NCI-H526 (cell line): Measurements from ENCODE around the gene SOX6.

Source experiments
- DNase-seq, 2 experiments: peaks; one replicate each; lab custom pipeline; 2025; lab: John Stamatoyannopoulos, UW

Gene SOX6

GRCh38 chr11:15993345-15993744 lies 363.0 kb downstream of the SOX6 start:
- no peak for DNase-seq

DNA sequence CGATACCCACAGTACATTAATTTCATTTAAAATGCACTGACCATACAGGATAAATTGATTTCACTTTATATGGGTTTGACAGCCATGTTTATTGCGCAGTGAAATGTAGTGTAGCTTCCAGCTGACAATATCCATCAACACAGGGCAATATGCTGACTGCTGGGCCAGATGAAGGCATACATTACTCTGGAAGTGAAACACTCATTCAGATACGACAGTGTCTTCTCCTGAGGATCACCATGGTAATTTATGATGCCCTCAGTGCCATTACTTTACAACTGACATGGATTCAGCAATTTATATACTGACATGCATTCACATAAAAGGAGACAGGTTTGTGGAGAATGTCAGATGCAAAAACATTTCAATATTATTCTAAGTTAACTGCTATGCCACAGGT lies 365.1 kb downstream of the SOX6 start:
- no peak for DNase-seq

- no peak for DNase-seq
Observed at GRCh38 chr11:15989685-15990084, 366.7 kb downstream of the SOX6 start.

DNA sequence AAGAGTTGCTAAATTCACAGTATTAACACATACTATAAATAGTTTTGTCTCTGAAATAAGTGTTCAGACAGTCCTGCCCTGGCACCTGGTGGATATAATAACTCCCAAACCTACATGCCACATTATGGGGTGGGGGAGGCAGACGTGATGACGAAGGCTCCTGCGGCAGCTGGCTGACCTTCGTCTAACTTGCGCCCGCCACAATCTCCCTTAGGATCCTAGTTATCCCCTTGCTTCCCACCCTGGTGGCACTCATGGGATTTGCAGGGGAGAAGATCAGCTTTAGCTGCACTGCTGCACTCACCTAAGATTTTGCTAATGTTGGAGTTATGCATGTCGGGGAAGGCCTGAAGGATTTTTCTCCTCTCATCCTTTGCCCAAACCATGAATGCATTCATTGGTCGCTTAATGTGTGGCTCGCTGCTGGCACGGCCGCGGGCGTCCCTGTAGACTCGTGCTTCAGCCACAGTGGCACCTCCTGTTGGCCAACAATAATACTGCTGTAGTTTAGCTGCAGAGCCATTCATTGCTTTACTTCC lies 367.6 kb downstream of the SOX6 start:
- no peak for DNase-seq

DNA sequence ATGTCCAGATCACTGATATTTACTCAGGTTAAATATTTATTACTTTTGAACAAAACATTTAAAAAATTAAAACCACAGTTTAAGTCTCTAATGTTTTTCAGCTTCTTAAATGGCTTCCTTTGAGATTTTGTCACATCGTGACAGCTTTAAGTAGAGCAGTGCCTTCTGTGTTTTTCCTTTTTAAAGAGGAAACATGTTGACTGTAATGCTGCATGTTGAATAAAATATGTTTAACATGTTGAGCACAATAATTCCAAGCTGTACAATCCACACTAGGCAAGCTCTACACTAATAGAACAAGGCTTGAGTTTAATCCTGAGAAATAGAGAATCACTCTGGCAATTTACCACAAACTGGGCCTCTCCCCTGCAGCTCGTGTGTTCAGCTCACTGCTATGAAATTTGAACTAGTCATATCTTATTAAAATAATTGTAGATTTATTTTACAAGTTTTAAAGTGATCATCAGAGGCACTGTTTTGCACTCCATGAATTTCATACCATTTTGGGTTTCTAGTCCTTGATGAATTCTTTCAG lies 368.3 kb downstream of the SOX6 start:
- no peak for DNase-seq

- peak; percentile 41 to 65 for DNase-seq
Observed at GRCh38 chr11:15987046-15987445, 369.3 kb downstream of the SOX6 start.

DNA sequence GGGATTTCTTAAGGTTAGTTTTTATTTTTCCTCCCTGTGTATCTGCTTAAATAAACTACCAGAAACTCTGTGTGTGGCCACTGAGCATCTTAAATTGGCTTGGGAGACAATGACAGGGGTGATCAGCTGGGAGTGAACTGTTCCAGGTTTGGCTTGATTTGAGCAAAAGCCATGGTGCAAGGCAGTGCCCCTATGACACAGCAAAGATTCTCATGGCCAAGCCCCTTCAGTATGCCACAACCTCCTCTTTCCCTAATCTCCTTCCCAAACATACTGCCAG lies 370.5 kb downstream of the SOX6 start:
- no peak for DNase-seq

GRCh38 chr11:15985127-15985859 lies 371.1 kb downstream of the SOX6 start:
- DNase-seq, result no peak

GRCh38 chr11:15981292-15981691 lies 375.1 kb downstream of the SOX6 start:
- no peak for DNase-seq

- no peak for DNase-seq
Observed at GRCh38 chr11:15977116-15977515, 379.2 kb downstream of the SOX6 start.

DNA sequence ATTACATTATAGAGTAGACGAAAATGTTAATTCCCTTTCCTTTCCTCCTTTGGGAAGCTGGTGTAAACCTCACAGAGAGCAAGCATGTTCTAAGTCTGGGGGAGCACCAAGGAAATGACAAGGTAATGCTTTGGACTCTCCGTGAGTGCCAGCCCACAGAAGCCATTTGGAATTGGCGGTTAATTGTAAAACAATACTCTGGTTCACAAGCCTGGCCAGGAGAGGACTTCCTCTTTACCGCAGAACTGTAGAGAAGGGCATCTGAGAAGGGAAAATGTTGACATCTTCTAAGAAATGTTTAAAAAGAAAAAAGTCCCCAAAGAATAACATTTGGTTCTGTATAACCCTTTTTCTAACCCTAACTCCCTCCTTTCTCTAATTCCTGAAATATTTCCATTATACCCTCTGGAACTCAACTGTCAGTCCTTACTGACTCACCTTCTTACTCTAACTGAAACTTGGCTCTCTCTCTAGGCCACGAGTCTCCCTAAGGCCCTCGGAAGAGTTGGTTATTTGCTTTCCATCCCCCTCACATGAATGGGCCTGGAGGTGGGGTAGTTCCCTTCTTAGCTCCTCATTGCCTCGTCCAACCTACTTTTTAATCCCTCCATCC lies 379.8 kb downstream of the SOX6 start:
- no peak for DNase-seq

- no peak for DNase-seq
Observed at GRCh38 chr11:15975742-15976141, 380.6 kb downstream of the SOX6 start.

- DNase-seq, result no peak
Observed at GRCh38 chr11:15972838-15973237, 383.5 kb downstream of the SOX6 start.

DNA sequence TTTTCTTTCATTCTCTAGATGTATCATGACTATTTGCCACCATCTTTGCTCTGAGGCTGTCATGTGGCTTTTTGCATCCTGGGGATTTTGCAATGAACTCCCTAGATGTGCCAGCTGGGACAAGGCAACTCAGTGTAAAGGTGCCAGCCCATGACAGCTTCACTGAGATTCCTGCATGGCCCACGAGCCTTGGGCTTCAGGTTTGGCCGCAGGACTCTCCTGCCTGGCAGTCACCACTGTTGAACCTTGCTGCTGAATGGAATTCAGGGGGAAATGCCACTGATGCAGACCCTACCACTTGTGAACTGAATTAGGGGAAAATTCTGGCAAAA lies 385.2 kb downstream of the SOX6 start:
- no peak for DNase-seq

- peak in 1 of 2 experiments; percentile 18 for DNase-seq
Observed at GRCh38 chr11:15970506-15971214, 385.7 kb downstream of the SOX6 start.

DNA sequence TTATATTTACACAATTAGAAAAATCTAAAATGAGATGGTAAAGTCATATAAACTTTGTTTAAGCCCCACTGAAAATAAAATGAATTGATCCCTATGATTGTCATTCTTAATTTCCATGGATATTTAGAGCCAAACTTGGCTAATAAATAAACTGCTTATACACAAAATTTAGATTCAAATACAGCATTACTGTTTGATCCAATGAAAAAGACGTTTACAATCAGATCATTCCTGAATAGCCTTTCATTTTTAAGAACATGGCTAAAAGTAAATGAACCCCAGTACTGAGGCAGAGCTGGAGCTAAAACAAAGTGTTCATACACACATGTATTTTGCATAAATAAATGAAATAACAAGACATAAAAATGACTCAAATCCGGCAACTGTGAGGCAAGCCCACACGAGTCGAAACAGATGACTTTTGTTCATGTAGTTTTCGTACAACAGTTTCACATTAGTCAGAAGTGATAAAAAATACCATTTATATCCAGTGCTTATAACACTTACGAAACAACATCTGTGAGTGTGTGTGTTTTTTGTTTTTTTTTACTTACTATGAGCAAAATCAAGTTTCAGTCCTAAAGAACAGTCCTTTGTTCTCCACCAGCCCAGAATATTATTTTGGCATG lies 386.5 kb downstream of the SOX6 start:
- DNase-seq, result peak; percentile 41 to 51

- DNase-seq, result peak; percentile 58 to 73
Observed at GRCh38 chr11:15969281-15969680, 387.1 kb downstream of the SOX6 start.

- peak; percentile 13 to 47 for DNase-seq
Observed at GRCh38 chr11:15968461-15969130, 387.8 kb downstream of the SOX6 start.

DNA sequence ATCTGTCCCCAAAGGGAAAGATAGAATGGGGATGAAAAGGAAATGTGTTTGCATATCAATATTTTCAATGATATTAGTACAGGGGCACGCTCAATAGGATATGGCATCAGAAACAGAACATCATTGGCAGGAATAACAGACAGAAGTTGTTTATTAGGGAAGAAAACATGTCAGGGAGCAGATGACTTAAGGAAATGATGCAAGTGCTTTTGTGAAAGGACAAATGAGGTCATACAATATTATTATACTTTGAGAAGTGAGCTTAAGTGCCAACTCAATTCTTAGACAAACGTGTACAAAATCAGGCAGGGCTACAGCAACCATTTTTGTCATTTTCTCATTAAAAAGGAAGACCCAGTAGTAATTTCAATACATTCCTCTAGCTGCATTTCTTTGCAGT lies 388.4 kb downstream of the SOX6 start:
- no peak for DNase-seq

DNA sequence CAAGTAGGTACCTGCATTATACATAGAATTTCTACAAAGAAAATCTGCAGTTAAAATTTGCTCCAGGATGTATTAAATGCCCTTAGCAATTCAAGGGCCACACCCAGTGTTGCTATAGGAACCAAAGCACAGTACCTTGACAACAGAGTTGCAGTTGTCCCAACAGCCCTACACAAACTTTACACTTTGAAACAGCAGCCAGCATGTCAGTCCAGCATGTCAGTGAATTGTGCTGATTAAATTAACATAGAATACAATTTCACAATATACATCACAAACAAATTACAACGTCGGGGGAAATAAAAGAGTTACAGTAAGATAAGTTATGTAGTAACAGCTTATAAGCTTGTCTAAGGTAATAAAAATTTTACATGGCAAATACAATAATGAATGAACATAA lies 389.2 kb downstream of the SOX6 start:
- DNase-seq, result peak; percentile 54 to 78

- DNase-seq, result no peak
Observed at GRCh38 chr11:15965562-15966250, 390.6 kb downstream of the SOX6 start.
